Measurements from ENCODE around the gene ARHGAP32.
"Not testable (repeated sequence)": the region's sequence is repeated elsewhere in the genome, so short reads cannot be mapped to it uniquely, and the experiment has no call there.

Gene ARHGAP32

GRCh38 chr11:128927683-128928336 is 264.3 kb downstream of the ARHGAP32 start:
- no peak for DNase-seq

- no peak for DNase-seq
These were observed 265.0 kb downstream of the ARHGAP32 start for GRCh38 chr11:128927108-128927461.

GRCh38 chr11:128926437-128927107 is 265.6 kb downstream of the ARHGAP32 start:
- no peak for DNase-seq

GRCh38 chr11:128926000-128926399 is 266.1 kb downstream of the ARHGAP32 start:
- no peak for DNase-seq

- no peak for DNase-seq
These were observed 266.9 kb downstream of the ARHGAP32 start for GRCh38 chr11:128925250-128925600.

GRCh38 chr11:128924510-128925249 is 267.4 kb downstream of the ARHGAP32 start:
- DNase-seq = no peak

- DNase-seq = no peak
These were observed 268.0 kb downstream of the ARHGAP32 start for GRCh38 chr11:128924104-128924503.

- no peak for DNase-seq
These were observed 270.3 kb downstream of the ARHGAP32 start for GRCh38 chr11:128921793-128922192.

- no peak for DNase-seq
These were observed 271.5 kb downstream of the ARHGAP32 start for GRCh38 chr11:128920666-128921065.

- DNase-seq = not testable (repeated sequence)
These were observed 272.5 kb downstream of the ARHGAP32 start for GRCh38 chr11:128919635-128920034.

- no peak for DNase-seq
These were observed 272.9 kb downstream of the ARHGAP32 start for GRCh38 chr11:128919216-128919615.

- DNase-seq = no peak
These were observed 274.9 kb downstream of the ARHGAP32 start for GRCh38 chr11:128917144-128917724.

- DNase-seq = no peak
These were observed 275.4 kb downstream of the ARHGAP32 start for GRCh38 chr11:128916681-128917080.

GRCh38 chr11:128916037-128916572 is 276.0 kb downstream of the ARHGAP32 start:
- no peak for DNase-seq

GRCh38 chr11:128915149-128915521 is 277.0 kb downstream of the ARHGAP32 start:
- DNase-seq = no peak
